ENCODE results near the gene TMED10. TPM values are rescaled to one million over a fixed set of nuclear protein-coding genes. Genes with fewer than 3 reads are reported as not detected.

The TMED10 gene
- total and polyA plus RNA-seq, 2 donors (not counting 3 experiments of a cell fraction or from before 2014, with no cell fraction given), result 338 to 342 TPM

GRCh38 chr14:75184492-75184891 lies 8.1 kb upstream of the TMED10 start:
- no peaks in the 10 kb centered on the region for H3K36me3 ChIP-seq (ENCODE audit: control insufficient read depth in 2 of 2, extremely low read depth in 1 of 2, insufficient read depth in 2 of 2, low read length in 2 of 2)
- TF ChIP-seq EZH2 (IDR thresholded peaks at IDR 0.05; ENCODE audit: borderline replicate concordance, low read depth, low read length, severe bottlenecking) (no peak), POLR2AphosphoS5 (IDR thresholded peaks at IDR 0.05; ENCODE audit: insufficient read depth, low read depth, low read length) (no peak), MYC (IDR thresholded peaks at IDR 0.05; ENCODE audit: low read depth, low read length) (no peak), GATA2 (IDR thresholded peaks at IDR 0.05; ENCODE audit: insufficient read depth, insufficient read length, low read depth, low read length) (no peak), MAX (IDR thresholded peaks at IDR 0.05; ENCODE audit: insufficient read depth, insufficient read length) (no peak), POLR2A (IDR thresholded peaks at IDR 0.05; ENCODE audit: low read depth, low read length) (no peak), CTCF (IDR thresholded peaks at IDR 0.05; ENCODE audit: extremely low read depth in 1 of 2, insufficient read depth in 1 of 2, low read depth in 1 of 2, low read length in 2 of 2) (no peak), FOS (IDR thresholded peaks at IDR 0.05; ENCODE audit: borderline replicate concordance, insufficient read depth, low read length) (no peak), JUN (IDR thresholded peaks at IDR 0.05; ENCODE audit: borderline replicate concordance, insufficient read depth, insufficient read length, low read depth) (no peak)
- DNase-seq (ENCODE audit: low read depth, low spot score), result no peak
- H3K9ac ChIP-seq (replicated peaks; ENCODE audit: extremely low read depth, insufficient read depth, low read length), result no peak overlapping the region
- no peaks in the 10 kb centered on the region for H3K4me1 ChIP-seq (ENCODE audit: control insufficient read depth, extremely low read depth, insufficient read depth, low read length)
- H3K9me1 ChIP-seq (replicated peaks; ENCODE audit: control insufficient read depth, extremely low read depth, insufficient read depth, low read length), result no peaks in the 10 kb centered on the region
- no peaks in the 10 kb centered on the region for H3K79me2 ChIP-seq (ENCODE audit: control insufficient read depth, insufficient read depth, low read length)
- H3K4me3 ChIP-seq (replicated peaks in 1 of 3; ENCODE audit: insufficient read depth in 1 of 3, low read depth in 1 of 3, low read length in 3 of 3), result no peak overlapping the region
- H3K27me3 ChIP-seq (ENCODE audit: control insufficient read depth in 2 of 2, insufficient read depth in 2 of 2, low read length in 2 of 2), result peaks cover 0 to 4% of the 10 kb centered on the region in 2 experiments
- dilution Hi-C loops (cut with MboI; ENCODE audit: extremely low pct_ligation_motif_present, low sequenced_read_pairs), result no loop called here
- intact Hi-C loops (cut with micrococcal nuclease), result no loop called here
- CTCF ChIA-PET, result interaction anchor here (0.7 to 1.5 kb wide), 5 partner anchors 8 to 89 kb away, joined by 3 to 5 read pairs (median 4); no protein-coding TSS in a partner anchor
- POLR2A ChIA-PET, result no interaction called here
- no peak overlapping the region for H3K27ac ChIP-seq (ENCODE audit: insufficient read depth, low read depth, low read length)
- H2AFZ ChIP-seq (ENCODE audit: low read depth, low read length), result no peak overlapping the region
- BruUV-seq (replicated peaks), result no TSS peak
- no peak overlapping the region for H3K4me2 ChIP-seq (ENCODE audit: insufficient read depth, low read length)
- FAIRE-seq, result no peak
- H3K9me3 ChIP-seq (replicated peaks; ENCODE audit: control insufficient read depth, insufficient read depth, low read length), result no peaks in the 10 kb centered on the region
- H4K20me1 ChIP-seq (replicated peaks; ENCODE audit: control insufficient read depth, extremely low read depth, insufficient read depth, low read length), result no peaks in the 10 kb centered on the region
